ENCODE measurements around the gene IGFBP4.

- TF ChIP-seq POLR2A (IDR thresholded peaks at IDR 0.05; ENCODE audit: low read depth, low read length): no peak
- TF ChIP-seq IKZF2 (IDR thresholded peaks at IDR 0.05): no peak
- TF ChIP-seq USF2 (IDR thresholded peaks at IDR 0.05; ENCODE audit: borderline replicate concordance, low read depth, low read length): no peak
- no peak for TF ChIP-seq SUZ12 (IDR thresholded peaks at IDR 0.05; ENCODE audit: unreplicated experiment)
- TF ChIP-seq EGR1 (IDR thresholded peaks at IDR 0.05; ENCODE audit: borderline replicate concordance in 1 of 2, low read depth in 2 of 2, low read length in 2 of 2): no peak
These were observed 48.2 kb downstream of the IGFBP4 start for GRCh38 chr17:40491486-40491885.
